HL-60/S4 treated with phorbol 12-myristate 13-acetate at 8.2 ng/mL for 4 days and 3 days (cell line): ENCODE results near the gene SH3GL3.

ENCODE experiments used
- in situ Hi-C: fragments of 300-500 bp; cut with MboI; formaldehyde crosslinking; loops from 2 replicates; pipeline ENCODE4 v1.15.0; 2022; ENCODE audit warnings: low sequenced_read_pairs

Gene SH3GL3

DNA sequence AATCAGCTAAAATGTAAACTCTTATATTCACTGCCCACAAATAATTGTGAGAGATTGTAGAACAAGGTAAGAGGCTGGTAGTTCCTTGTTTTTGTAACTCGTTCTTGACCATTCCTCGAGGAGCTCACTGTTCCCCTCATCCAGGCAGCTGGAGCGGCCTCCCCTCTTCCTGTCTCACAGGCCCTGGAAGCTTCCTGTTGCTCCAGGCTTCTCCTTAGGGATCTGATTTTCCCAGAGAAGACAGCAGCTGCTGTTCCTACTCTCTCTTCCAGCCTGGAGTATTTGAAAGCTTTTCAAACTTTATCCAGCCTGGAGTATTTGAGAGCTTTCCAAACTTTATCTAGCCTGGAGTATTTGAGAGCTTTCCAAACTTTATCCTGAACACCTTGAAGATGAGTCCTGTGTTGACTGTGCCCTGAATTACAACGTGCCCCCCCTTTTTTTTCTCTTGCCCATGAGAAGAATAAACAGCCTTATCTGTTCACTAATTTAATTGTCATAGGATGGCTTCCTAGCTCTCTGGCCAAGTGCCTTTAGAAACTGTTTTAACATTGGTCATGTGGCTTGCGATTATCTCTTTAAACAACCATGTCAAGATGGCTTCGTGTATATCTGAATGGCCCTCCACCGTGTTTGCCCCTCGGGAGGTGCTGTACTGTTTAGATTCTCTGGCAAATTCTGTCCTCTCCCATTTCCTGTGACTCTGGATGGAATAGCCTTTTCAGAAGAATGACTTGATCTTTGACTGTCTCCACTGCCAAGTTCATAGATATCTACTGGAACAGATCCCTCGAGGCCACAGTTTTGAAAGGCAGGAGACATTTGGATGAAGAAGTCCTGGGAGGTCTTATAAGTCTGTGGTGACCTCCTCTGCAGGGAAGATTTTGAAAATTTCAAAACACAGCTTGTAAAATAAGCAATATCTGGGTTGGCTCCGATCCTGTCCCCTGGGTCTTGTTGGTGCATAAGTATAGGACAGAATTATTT lies 211.6 kb downstream of the SH3GL3 start:
- in situ Hi-C loops, result no loop called here

DNA sequence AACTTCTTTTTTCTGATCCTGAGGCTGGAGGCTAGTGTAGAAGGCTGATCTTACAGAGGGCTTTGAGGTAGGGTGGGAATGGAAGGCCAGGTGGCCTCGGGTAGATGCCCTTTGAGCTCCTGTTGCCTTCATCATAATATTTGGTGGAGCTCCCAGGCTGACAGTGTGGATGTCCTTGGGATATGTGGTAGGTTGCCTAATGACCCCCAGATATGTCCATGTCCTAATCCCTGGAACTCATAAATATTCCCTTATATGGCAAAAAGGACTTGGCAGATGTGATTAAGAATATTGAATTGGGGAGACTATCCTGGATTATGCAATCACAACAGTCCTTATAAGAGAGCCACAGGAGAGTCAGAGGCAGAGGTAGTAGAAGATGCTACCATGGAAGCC lies 212.3 kb downstream of the SH3GL3 start:
- in situ Hi-C loops, result no loop called here

DNA sequence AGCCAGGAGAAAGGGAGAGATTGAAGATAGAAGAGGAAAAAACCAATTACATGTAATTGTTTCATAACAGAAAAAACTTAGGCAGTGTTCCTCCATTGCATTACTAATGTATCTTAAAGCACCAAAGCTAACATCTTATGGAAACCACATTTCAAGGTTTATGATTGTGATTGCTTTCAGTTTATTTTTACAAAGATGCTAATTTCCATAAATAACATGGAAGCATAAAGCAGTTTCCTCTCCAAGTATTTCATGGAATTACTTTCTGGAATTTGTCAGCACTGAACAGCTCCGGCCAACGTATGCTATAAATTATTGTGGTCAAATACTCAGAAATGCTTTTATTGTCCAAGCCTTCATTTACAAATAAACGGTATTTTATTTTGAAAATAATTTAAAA lies 218.3 kb downstream of the SH3GL3 start:
- in situ Hi-C loops, result no loop called here
